ENCODE measurements around the gene FLOT2. TPM values are rescaled to one million over a fixed set of nuclear protein-coding genes. Genes with fewer than 3 reads are reported as not detected.

FLOT2 gene
- total and polyA plus RNA-seq, 2 donors (not counting 3 experiments of a cell fraction or from before 2014, with no cell fraction given) = 169 to 180 TPM

DNA sequence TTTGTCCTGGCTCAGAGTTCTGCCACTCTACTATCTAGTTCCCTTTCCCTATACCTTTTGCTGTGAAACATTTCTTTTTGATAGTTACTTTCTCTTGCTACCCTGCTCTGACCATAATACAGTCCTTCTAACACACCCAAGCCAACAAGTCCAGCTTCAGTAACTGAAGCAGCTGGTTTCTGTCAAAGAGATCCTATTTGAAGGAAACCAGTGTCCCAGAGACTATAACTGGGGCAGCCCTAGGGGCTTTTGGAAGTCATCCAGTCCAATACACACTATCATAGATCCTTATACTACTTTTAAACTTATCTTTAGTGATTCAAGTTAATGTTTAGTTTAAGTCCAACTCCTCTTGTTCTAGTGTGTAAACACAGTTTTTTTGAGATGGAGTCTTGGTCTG is 22.7 kb upstream of the FLOT2 start:
- POLR2A ChIA-PET = no interaction called here
- TF ChIP-seq, protein P1, sequence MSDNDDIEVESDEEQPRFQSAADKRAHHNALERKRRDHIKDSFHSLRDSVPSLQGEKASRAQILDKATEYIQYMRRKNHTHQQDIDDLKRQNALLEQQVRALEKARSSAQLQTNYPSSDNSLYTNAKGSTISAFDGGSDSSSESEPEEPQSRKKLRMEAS (IDR thresholded peaks at IDR 0.05; ENCODE audit: insufficient read depth, insufficient read length) = no peak
- TF ChIP-seq EZH2 (IDR thresholded peaks at IDR 0.05; ENCODE audit: borderline replicate concordance, low read depth, low read length, severe bottlenecking) = no peak
- Histone ChIP-seq H3K27ac (ENCODE audit: insufficient read depth, low read depth, low read length) (no peak overlapping the region), H3K9me3 (replicated peaks; ENCODE audit: control insufficient read depth, insufficient read depth, low read length) (no peaks in the 10 kb centered on the region), H2AFZ (ENCODE audit: low read depth, low read length) (no peak overlapping the region), H3K4me2 (ENCODE audit: insufficient read depth, low read length) (no peak overlapping the region), H3K9me1 (replicated peaks; ENCODE audit: control insufficient read depth, extremely low read depth, insufficient read depth, low read length) (no peaks in the 10 kb centered on the region), H3K79me2 (ENCODE audit: control insufficient read depth, insufficient read depth, low read length) (peaks cover 9% of the 10 kb centered on the region), H3K4me1 (ENCODE audit: control insufficient read depth, extremely low read depth, insufficient read depth, low read length) (peaks cover 3% of the 10 kb centered on the region), H3K9ac (replicated peaks; ENCODE audit: extremely low read depth, insufficient read depth, low read length) (no peak overlapping the region), H3K27me3 (ENCODE audit: control insufficient read depth in 2 of 2, insufficient read depth in 2 of 2, low read length in 2 of 2) (no peaks in the 10 kb centered on the region), H3K36me3 (ENCODE audit: control insufficient read depth in 2 of 2, extremely low read depth in 1 of 2, insufficient read depth in 2 of 2, low read length in 2 of 2) (peaks cover 24 to 40% of the 10 kb centered on the region in 2 experiments), H4K20me1 (replicated peaks; ENCODE audit: control insufficient read depth, extremely low read depth, insufficient read depth, low read length) (no peaks in the 10 kb centered on the region), H3K4me3 (replicated peaks in 1 of 3; ENCODE audit: insufficient read depth in 1 of 3, low read depth in 1 of 3, low read length in 3 of 3) (no peak overlapping the region)
- no peak for DNase-seq (ENCODE audit: low read depth, low spot score)
- FAIRE-seq = no peak
- intact Hi-C loops (cut with micrococcal nuclease) (no loop called here), dilution Hi-C loops (cut with MboI; ENCODE audit: extremely low pct_ligation_motif_present, low sequenced_read_pairs) (no loop called here)
- CTCF ChIA-PET = interaction anchor here (5.1 kb wide), 1 partner anchor 156 kb away, joined by 58 read pairs; no protein-coding TSS in a partner anchor
- BruUV-seq (replicated peaks) = no TSS peak

DNA sequence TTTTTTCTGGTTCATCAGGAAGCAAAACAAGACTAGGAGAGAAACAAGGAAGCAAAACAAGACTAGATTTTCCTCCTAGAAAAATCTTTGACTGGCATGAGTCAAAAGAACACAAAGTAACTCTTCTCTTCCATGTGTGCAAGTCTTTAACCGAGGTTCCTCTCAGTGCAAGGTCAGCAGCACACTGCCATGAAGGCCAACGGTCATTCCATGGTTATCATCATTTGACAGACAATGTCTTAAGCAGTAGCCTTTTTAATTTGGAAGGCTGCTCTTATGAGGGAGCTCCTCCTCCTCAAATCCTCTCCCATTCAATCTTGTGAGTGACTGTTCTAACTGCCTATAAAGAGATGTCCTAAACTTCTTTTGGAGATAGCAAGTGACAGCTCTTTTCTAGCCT is 20.8 kb upstream of the FLOT2 start:
- ChIA-PET CTCF (interaction anchor here (0.7 to 5.1 kb wide), 6 partner anchors 9 to 191 kb away, joined by 3 to 58 read pairs (median 4); partner anchors contain the start of gene TLCD1), POLR2A (no interaction called here)
- Histone ChIP-seq H3K9me3 (replicated peaks; ENCODE audit: control insufficient read depth, insufficient read depth, low read length) (no peaks in the 10 kb centered on the region), H2AFZ (ENCODE audit: low read depth, low read length) (no peak overlapping the region), H3K4me2 (ENCODE audit: insufficient read depth, low read length) (no peak overlapping the region), H3K4me3 (replicated peaks in 1 of 3; ENCODE audit: insufficient read depth in 1 of 3, low read depth in 1 of 3, low read length in 3 of 3) (no peak overlapping the region), H3K9ac (replicated peaks; ENCODE audit: extremely low read depth, insufficient read depth, low read length) (no peak overlapping the region), H4K20me1 (replicated peaks; ENCODE audit: control insufficient read depth, extremely low read depth, insufficient read depth, low read length) (no peaks in the 10 kb centered on the region), H3K27ac (ENCODE audit: insufficient read depth, low read depth, low read length) (no peak overlapping the region), H3K79me2 (ENCODE audit: control insufficient read depth, insufficient read depth, low read length) (no peaks in the 10 kb centered on the region), H3K4me1 (ENCODE audit: control insufficient read depth, extremely low read depth, insufficient read depth, low read length) (no peaks in the 10 kb centered on the region), H3K27me3 (ENCODE audit: control insufficient read depth in 2 of 2, insufficient read depth in 2 of 2, low read length in 2 of 2) (no peaks in the 10 kb centered on the region), H3K36me3 (ENCODE audit: control insufficient read depth in 2 of 2, extremely low read depth in 1 of 2, insufficient read depth in 2 of 2, low read length in 2 of 2) (peaks cover 26 to 43% of the 10 kb centered on the region in 2 experiments), H3K9me1 (replicated peaks; ENCODE audit: control insufficient read depth, extremely low read depth, insufficient read depth, low read length) (no peaks in the 10 kb centered on the region)
- TF ChIP-seq FOS (IDR thresholded peaks at IDR 0.05; ENCODE audit: borderline replicate concordance, insufficient read depth, low read length) = no peak
- no peak for TF ChIP-seq POLR2AphosphoS5 (IDR thresholded peaks at IDR 0.05; ENCODE audit: insufficient read depth, low read depth, low read length)
- no peak for TF ChIP-seq GATA2 (IDR thresholded peaks at IDR 0.05; ENCODE audit: insufficient read depth, insufficient read length, low read depth, low read length)
- no peak for TF ChIP-seq EZH2 (IDR thresholded peaks at IDR 0.05; ENCODE audit: borderline replicate concordance, low read depth, low read length, severe bottlenecking)
- no peak for TF ChIP-seq POLR2A (IDR thresholded peaks at IDR 0.05; ENCODE audit: low read depth, low read length)
- TF ChIP-seq, protein P1 (IDR thresholded peaks at IDR 0.05; ENCODE audit: insufficient read depth, insufficient read length) = no peak
- FAIRE-seq (no peak), DNase-seq (ENCODE audit: low read depth, low spot score) (no peak)
- BruUV-seq (replicated peaks) = no TSS peak
- intact Hi-C loops (cut with micrococcal nuclease) = no loop called here
- dilution Hi-C loops (cut with MboI; ENCODE audit: extremely low pct_ligation_motif_present, low sequenced_read_pairs) = no loop called here

All from endothelial cell of umbilical vein (primary cell).